ENCODE data around the gene CEP72. TPM values are rescaled to one million over a fixed set of nuclear protein-coding genes. Genes with fewer than 3 reads are reported as not detected.

The CEP72 gene
- total RNA-seq, 1 experiment from 2014 or later = 16.4 TPM

DNA sequence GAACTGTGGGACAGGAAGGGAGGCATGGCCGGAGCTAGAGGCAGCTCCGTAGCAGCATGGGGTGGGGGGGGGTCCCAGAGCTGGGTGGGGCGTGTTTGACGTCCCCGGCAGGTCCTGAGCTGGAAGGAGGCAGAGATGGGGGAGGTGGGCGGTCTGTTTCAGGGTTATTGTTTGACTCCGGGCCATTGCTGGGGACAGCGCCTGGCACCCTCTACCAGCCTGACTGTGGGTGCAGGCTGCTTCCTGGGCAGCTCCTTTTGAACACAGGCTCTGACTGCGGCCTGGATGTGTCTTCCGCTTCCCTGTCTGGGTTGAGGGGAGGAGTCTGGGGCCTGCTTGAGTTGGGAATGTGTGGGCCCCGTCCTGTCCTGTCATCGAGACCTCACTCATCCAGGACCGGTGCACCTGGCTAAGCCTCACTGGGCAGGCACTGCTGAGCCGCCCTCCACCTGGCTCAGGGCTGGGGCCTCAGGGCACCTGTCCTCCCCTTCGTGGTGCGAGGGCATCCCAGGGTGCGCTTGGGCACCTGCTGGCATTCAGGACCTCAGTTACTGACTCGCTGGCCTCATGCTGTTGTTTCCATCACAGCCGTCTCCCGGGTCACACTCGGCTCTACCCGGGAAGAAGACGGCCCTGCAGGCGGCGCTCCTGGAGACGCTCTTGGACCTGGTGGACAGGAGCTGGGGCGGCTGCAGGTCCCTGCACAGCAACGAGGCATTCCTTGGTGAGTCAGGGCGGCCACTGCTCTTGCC lies 26.5 kb downstream of the CEP72 start:
- TF ChIP-seq, protein P1, sequence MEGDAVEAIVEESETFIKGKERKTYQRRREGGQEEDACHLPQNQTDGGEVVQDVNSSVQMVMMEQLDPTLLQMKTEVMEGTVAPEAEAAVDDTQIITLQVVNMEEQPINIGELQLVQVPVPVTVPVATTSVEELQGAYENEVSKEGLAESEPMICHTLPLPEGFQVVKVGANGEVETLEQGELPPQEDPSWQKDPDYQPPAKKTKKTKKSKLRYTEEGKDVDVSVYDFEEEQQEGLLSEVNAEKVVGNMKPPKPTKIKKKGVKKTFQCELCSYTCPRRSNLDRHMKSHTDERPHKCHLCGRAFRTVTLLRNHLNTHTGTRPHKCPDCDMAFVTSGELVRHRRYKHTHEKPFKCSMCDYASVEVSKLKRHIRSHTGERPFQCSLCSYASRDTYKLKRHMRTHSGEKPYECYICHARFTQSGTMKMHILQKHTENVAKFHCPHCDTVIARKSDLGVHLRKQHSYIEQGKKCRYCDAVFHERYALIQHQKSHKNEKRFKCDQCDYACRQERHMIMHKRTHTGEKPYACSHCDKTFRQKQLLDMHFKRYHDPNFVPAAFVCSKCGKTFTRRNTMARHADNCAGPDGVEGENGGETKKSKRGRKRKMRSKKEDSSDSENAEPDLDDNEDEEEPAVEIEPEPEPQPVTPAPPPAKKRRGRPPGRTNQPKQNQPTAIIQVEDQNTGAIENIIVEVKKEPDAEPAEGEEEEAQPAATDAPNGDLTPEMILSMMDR (IDR thresholded peaks at IDR 0.05; ENCODE audit: unreplicated experiment) = no peak
- POLR2A ChIA-PET = no interaction called here
- CTCF ChIA-PET = interaction anchor here (1.2 kb wide), 1 partner anchor 265 kb away, joined by 4 read pairs; no protein-coding TSS in a partner anchor
- Mint-ChIP-seq H3K9me3 (ENCODE audit: unreplicated experiment) (no peaks in the 10 kb centered on the region), H3K4me1 (ENCODE audit: insufficient read depth, unreplicated experiment) (no peaks in the 10 kb centered on the region), H3K27me3 (ENCODE audit: insufficient read depth, unreplicated experiment) (no peaks in the 10 kb centered on the region), H3K36me3 (ENCODE audit: insufficient read depth, unreplicated experiment) (peaks cover 55% of the 10 kb centered on the region), H3K4me3 (ENCODE audit: unreplicated experiment) (no peak overlapping the region), H3K27ac (ENCODE audit: low read depth, unreplicated experiment) (no peak overlapping the region)
- no peak for DNase-seq (ENCODE audit: unreplicated experiment)
- BruUV-seq (replicated peaks) = no TSS peak
- intact Hi-C loops (cut with micrococcal nuclease) = no loop called here

DNA sequence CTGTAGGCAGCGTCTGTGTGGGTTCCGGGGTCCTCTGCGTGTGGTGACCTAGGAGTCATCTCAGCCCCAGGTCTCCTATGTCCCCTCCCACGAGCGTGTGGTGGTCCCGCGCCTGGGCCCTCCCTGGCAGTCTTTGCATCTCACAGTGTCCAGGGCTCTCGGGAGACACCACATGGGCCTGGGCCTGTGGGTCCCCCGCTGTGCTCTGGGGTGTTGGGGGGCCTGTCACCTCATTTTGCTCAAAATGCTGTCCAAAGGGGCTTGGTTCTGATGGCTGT lies 27.1 kb downstream of the CEP72 start:
- TF ChIP-seq, protein P1 (IDR thresholded peaks at IDR 0.05; ENCODE audit: unreplicated experiment) = no peak
- ChIA-PET POLR2A (no interaction called here), CTCF (interaction anchor here (1.2 kb wide), 1 partner anchor 265 kb away, joined by 4 read pairs; no protein-coding TSS in a partner anchor)
- intact Hi-C loops (cut with micrococcal nuclease) = no loop called here
- no peaks in the 10 kb centered on the region for H3K9me3 Mint-ChIP-seq (ENCODE audit: unreplicated experiment)
- H3K27me3 Mint-ChIP-seq (ENCODE audit: insufficient read depth, unreplicated experiment) = no peaks in the 10 kb centered on the region
- no peak overlapping the region for H3K27ac Mint-ChIP-seq (ENCODE audit: low read depth, unreplicated experiment)
- no peak for DNase-seq (ENCODE audit: unreplicated experiment)
- no peaks in the 10 kb centered on the region for H3K4me1 Mint-ChIP-seq (ENCODE audit: insufficient read depth, unreplicated experiment)
- H3K36me3 Mint-ChIP-seq (ENCODE audit: insufficient read depth, unreplicated experiment) = peaks cover 58% of the 10 kb centered on the region
- no peak overlapping the region for H3K4me3 Mint-ChIP-seq (ENCODE audit: unreplicated experiment)
- no TSS peak for BruUV-seq (replicated peaks)

- intact Hi-C loops (cut with micrococcal nuclease) = no loop called here
- DNase-seq (ENCODE audit: unreplicated experiment) = no peak
- no peaks in the 10 kb centered on the region for H3K4me1 Mint-ChIP-seq (ENCODE audit: insufficient read depth, unreplicated experiment)
- H3K27me3 Mint-ChIP-seq (ENCODE audit: insufficient read depth, unreplicated experiment) = no peaks in the 10 kb centered on the region
- ChIA-PET CTCF (interaction anchor here (0.7 kb wide), 1 partner anchor 31 kb away, joined by 4 read pairs; no protein-coding TSS in a partner anchor), POLR2A (interaction anchor here (0.5 kb wide), 1 partner anchor 197 kb away, joined by 3 read pairs; the partner anchor contains the start of gene EXOC3)
- H3K9me3 Mint-ChIP-seq (ENCODE audit: unreplicated experiment) = no peaks in the 10 kb centered on the region
- TF ChIP-seq, protein P1 (IDR thresholded peaks at IDR 0.05; ENCODE audit: unreplicated experiment) = no peak
- H3K27ac Mint-ChIP-seq (ENCODE audit: low read depth, unreplicated experiment) = no peak overlapping the region
- H3K4me3 Mint-ChIP-seq (ENCODE audit: unreplicated experiment) = no peak overlapping the region
- BruUV-seq (replicated peaks) = no TSS peak
- H3K36me3 Mint-ChIP-seq (ENCODE audit: insufficient read depth, unreplicated experiment) = peaks cover 63% of the 10 kb centered on the region
Observed at GRCh38 chr5:639584-640213, 27.6 kb downstream of the CEP72 start.

DNA sequence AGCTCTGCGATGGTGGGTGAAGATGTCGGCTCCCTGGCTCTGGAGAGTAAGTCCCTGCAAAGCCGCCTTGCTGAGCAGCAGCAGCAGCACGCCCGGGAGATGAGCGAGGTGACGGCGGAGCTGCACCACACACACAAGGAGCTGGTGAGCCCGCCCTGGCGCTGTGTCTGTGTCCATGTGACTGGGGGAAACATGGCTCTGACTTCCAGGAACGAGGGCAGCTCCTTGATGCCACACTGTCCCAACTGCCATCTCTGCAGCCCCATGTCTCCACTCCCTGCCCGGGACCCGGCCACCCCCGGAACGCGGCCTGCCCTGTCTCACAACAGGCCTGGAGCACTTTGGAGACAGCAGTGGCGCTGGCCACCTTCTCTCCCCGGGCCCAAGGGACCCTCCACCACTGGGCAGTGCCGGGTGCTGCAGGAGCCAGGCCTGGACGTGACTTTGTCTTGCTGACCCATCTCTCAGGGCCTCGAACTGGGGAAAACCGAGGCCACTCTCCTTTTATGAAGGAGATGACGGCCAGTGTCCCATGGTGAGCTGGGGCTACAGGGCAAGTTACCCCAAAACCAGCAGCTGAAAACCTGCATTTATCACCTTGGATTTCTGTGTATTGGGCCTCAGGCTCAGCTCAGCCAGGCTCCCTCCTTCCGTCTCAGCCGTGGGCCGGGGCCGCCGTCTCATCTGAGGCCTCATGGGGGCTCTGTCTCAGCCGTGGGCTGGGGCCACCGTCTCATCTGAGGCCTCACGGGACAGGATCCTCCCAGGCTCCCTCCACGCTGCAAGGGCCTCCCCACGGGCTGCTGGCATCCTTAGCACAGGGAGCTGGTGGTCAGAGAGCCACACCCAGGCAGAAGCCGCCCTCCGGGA lies 28.6 kb downstream of the CEP72 start:
- ChIA-PET CTCF (interaction anchor here (0.7 kb wide), 1 partner anchor 30 kb away, joined by 4 read pairs; no protein-coding TSS in a partner anchor), POLR2A (interaction anchor here (0.5 kb wide), 1 partner anchor 198 kb away, joined by 3 read pairs; the partner anchor contains the start of gene EXOC3)
- intact Hi-C loops (cut with micrococcal nuclease) = no loop called here
- TF ChIP-seq, protein P1 (IDR thresholded peaks at IDR 0.05; ENCODE audit: unreplicated experiment) = no peak
- no peak for DNase-seq (ENCODE audit: unreplicated experiment)
- H3K27me3 Mint-ChIP-seq (ENCODE audit: insufficient read depth, unreplicated experiment) = no peaks in the 10 kb centered on the region
- no peaks in the 10 kb centered on the region for H3K9me3 Mint-ChIP-seq (ENCODE audit: unreplicated experiment)
- H3K36me3 Mint-ChIP-seq (ENCODE audit: insufficient read depth, unreplicated experiment) = peaks cover 65% of the 10 kb centered on the region
- no peak overlapping the region for H3K4me3 Mint-ChIP-seq (ENCODE audit: unreplicated experiment)
- H3K4me1 Mint-ChIP-seq (ENCODE audit: insufficient read depth, unreplicated experiment) = no peaks in the 10 kb centered on the region
- no peak overlapping the region for H3K27ac Mint-ChIP-seq (ENCODE audit: low read depth, unreplicated experiment)
- BruUV-seq (replicated peaks) = no TSS peak
